Stimulated activated CD8-positive, alpha-beta memory T cell treated with anti-CD3 and anti-CD28 coated beads, Interleukin-12 subunit alpha, Interleukin-12 subunit beta, amount 100 ng/mL, for 1 hour (primary cell): ENCODE results near the gene CASP10.
"Not testable (repeated sequence)": the region's sequence is repeated elsewhere in the genome, so short reads cannot be mapped to it uniquely, and the experiment has no call there.

Source experiments
- DNase-seq: peaks from one replicate; pipeline ENCODE4 v3.0.0-alpha.2; 2020; ENCODE audit warnings: low read depth

The CASP10 gene

GRCh38 chr2:201182650-201183364, at the start of gene CASP10:
CASP10 (plus strand) TSS chr2:201183141; CDS start chr2:201185778, 2,637 bp downstream.
- DNase-seq, result no peak

- DNase-seq, result no peak
These were observed 47.6 kb upstream of the CASP10 start for GRCh38 chr2:201135386-201135785.

GRCh38 chr2:201136889-201137321, 46.0 kb upstream of the CASP10 start:
- no peak for DNase-seq

- DNase-seq, result no peak
These were observed 45.2 kb upstream of the CASP10 start for GRCh38 chr2:201137505-201138400.

- no peak for DNase-seq
These were observed 44.5 kb upstream of the CASP10 start for GRCh38 chr2:201138401-201138970.

GRCh38 chr2:201138986-201139781, 43.8 kb upstream of the CASP10 start:
- DNase-seq, result not testable (repeated sequence)

GRCh38 chr2:201139836-201140604, 42.9 kb upstream of the CASP10 start:
- DNase-seq, result no peak

GRCh38 chr2:201144101-201145051, 38.6 kb upstream of the CASP10 start:
- DNase-seq, result no peak

GRCh38 chr2:201148434-201148990, 34.4 kb upstream of the CASP10 start:
- DNase-seq, result no peak

- DNase-seq, result no peak
These were observed 33.7 kb upstream of the CASP10 start for GRCh38 chr2:201149064-201149820.

- not testable (repeated sequence) for DNase-seq
These were observed 33.1 kb upstream of the CASP10 start for GRCh38 chr2:201149821-201150165.

GRCh38 chr2:201150454-201151020, 32.4 kb upstream of the CASP10 start:
- DNase-seq, result no peak

- no peak for DNase-seq
These were observed 31.6 kb upstream of the CASP10 start for GRCh38 chr2:201151127-201151981.

GRCh38 chr2:201152517-201152916, 30.4 kb upstream of the CASP10 start:
- no peak for DNase-seq

GRCh38 chr2:201152999-201153815, 29.7 kb upstream of the CASP10 start:
- DNase-seq, result no peak

GRCh38 chr2:201154615-201155399, 28.1 kb upstream of the CASP10 start:
- DNase-seq, result no peak
